DND-41 (cell line): ENCODE measurements around the gene EGFL8.

Experiments
- CTCF ChIP-seq: IDR thresholded peaks from 2 replicates; pipeline ENCODE4 v1.5.1; 2012; ENCODE audit warnings: borderline replicate concordance, low read length, moderate library complexity, mild to moderate bottlenecking; ENCODE audit not compliant: poor library complexity, severe bottlenecking; ENCODE audit errors: extremely low read depth
- EZH2 ChIP-seq: IDR thresholded peaks from 3 replicates; pipeline ENCODE4 v1.6.1; 2012; ENCODE audit warnings: borderline replicate concordance, low read depth, mild to moderate bottlenecking, moderate library complexity, low read length, inconsistent platforms; ENCODE audit not compliant: severe bottlenecking

GRCh38 chr6:32203426-32204267, 39.3 kb downstream of the EGFL8 start:
- TF ChIP-seq EZH2 (no peak), CTCF (no peak)
